A673 (cell line): Measurements from ENCODE around the gene TMEM156. TPM values are rescaled to one million over a fixed set of nuclear protein-coding genes. Genes with fewer than 3 reads are reported as not detected.

Source experiments
- BruUV-seq: library from RNA; stranded (reverse); fragments of 400-500 nt; replicated peaks from 2 replicates; lab custom pipeline; 2021; lab: Mats Ljungman, UMichigan
- CTCF ChIA-PET: fragments of 300-600 bp; sonication (Branson Sonifier 250); formaldehyde crosslinking; loops from one replicate; lab custom pipeline; 2022; ENCODE audit warnings: antibody characterized with exemption; lab: Charles Lee
- POLR2A ChIA-PET: fragments of 300-600 bp; sonication (Branson Sonifier 250); formaldehyde crosslinking; loops from one replicate; lab custom pipeline; 2022; ENCODE audit warnings: antibody characterized with exemption; ENCODE audit not compliant: low non-redundant PET; lab: Charles Lee
- DNase-seq: peaks from one replicate; pipeline ENCODE4 v3.0.0-alpha.2; 2015; ENCODE audit warnings: low spot score
- H3K27ac ChIP-seq: fragments of 200-600 bp; sonication (generic); 2 replicates; pipeline ENCODE4 v1.5.1; 2016; ENCODE audit warnings: mixed run types, low read depth, mild to moderate bottlenecking, mixed read lengths, antibody characterized with exemption, low read length; ENCODE audit not compliant: poor library complexity, severe bottlenecking
- H3K27me3 ChIP-seq: fragments of 200-600 bp; sonication (generic); replicated peaks from 2 replicates; pipeline ENCODE4 v1.6.1; 2017; ENCODE audit warnings: mixed run types, low read depth, mild to moderate bottlenecking, mixed read lengths, antibody characterized with exemption, low read length; ENCODE audit not compliant: insufficient read depth, poor library complexity
- H3K36me3 ChIP-seq: fragments of 200-600 bp; sonication (generic); 2 replicates; pipeline ENCODE4 v1.6.1; 2016; ENCODE audit warnings: mixed run types, mild to moderate bottlenecking, mixed read lengths, antibody characterized with exemption, low read length; ENCODE audit not compliant: insufficient read depth, poor library complexity, severe bottlenecking
- H3K4me1 ChIP-seq: fragments of 200-600 bp; sonication (generic); 2 replicates; pipeline ENCODE4 v1.6.1; 2017; ENCODE audit warnings: mixed run types, mild to moderate bottlenecking, mixed read lengths, antibody characterized with exemption, low read length; ENCODE audit not compliant: insufficient read depth, poor library complexity, severe bottlenecking
- H3K4me3 ChIP-seq: fragments of 200-600 bp; sonication (generic); 2 replicates; pipeline ENCODE4 v1.5.1; 2016; ENCODE audit warnings: low read depth, mixed run types, mild to moderate bottlenecking, mixed read lengths, low read length; ENCODE audit not compliant: poor library complexity, severe bottlenecking
- H3K9me3 ChIP-seq: fragments of 200-600 bp; sonication (generic); 2 replicates; pipeline ENCODE4 v1.6.1; 2016; ENCODE audit warnings: mixed run types, low read depth, mild to moderate bottlenecking, mixed read lengths, antibody characterized with exemption, low read length; ENCODE audit not compliant: poor library complexity, severe bottlenecking
- CTCF ChIP-seq: fragments of 300-800, 200-600 bp; sonication (generic); conservative IDR thresholded peaks from 2 replicates; pipeline ENCODE4 v1.5.1; 2017; ENCODE audit warnings: low read depth, mild to moderate bottlenecking, antibody characterized with exemption, low read length, moderate library complexity, mixed read lengths
- EZH2 ChIP-seq: fragments of 200-600 bp; sonication (generic); IDR thresholded peaks from 2 replicates; pipeline ENCODE4 v1.6.1; 2017; ENCODE audit warnings: borderline replicate concordance, low read depth, mild to moderate bottlenecking, mixed read lengths, antibody characterized with exemption, low read length; ENCODE audit not compliant: poor library complexity, severe bottlenecking
- intact Hi-C: fragments of 100-400 bp; cut with micrococcal nuclease; formaldehyde crosslinking; loops from one replicate; pipeline ENCODE4 v1.10.0; 2022; ENCODE audit not compliant: unreplicated experiment
- total RNA-seq: library from RNA; stranded (reverse); gene quantifications from 2 replicates; pipeline ENCODE4 v1.2.3, GENCODE V29; 2021

Gene TMEM156
- total RNA-seq, 1 experiment from 2014 or later = not detected

GRCh38 chr4:38968668-38969067 lies 63.5 kb downstream of the TMEM156 start:
- Histone ChIP-seq H3K36me3 (no peaks in the 10 kb centered on the region), H3K27ac (no peak overlapping the region), H3K9me3 (no peaks in the 10 kb centered on the region), H3K4me3 (no peak overlapping the region), H3K4me1 (no peaks in the 10 kb centered on the region), H3K27me3 (no peaks in the 10 kb centered on the region)
- TF ChIP-seq EZH2 (no peak), CTCF (no peak)
- intact Hi-C loops = no loop called here
- no peak for DNase-seq
- no TSS peak for BruUV-seq
- POLR2A ChIA-PET = no interaction called here
- CTCF ChIA-PET = no interaction called here

GRCh38 chr4:38967260-38968095 lies 64.7 kb downstream of the TMEM156 start:
- CTCF ChIA-PET = no interaction called here
- intact Hi-C loops = no loop called here
- POLR2A ChIA-PET = interaction anchor here (0.7 kb wide), 2 partner anchors 74 to 218 kb away, joined by 6 to 7 read pairs; no protein-coding TSS in a partner anchor
- H3K9me3 ChIP-seq = no peaks in the 10 kb centered on the region
- H3K27me3 ChIP-seq = no peaks in the 10 kb centered on the region
- no peaks in the 10 kb centered on the region for H3K36me3 ChIP-seq
- BruUV-seq = no TSS peak
- peak; percentile 69 for DNase-seq
- no peak for TF ChIP-seq EZH2
- TF ChIP-seq CTCF = no peak
- H3K4me1 ChIP-seq = no peaks in the 10 kb centered on the region
- peak overlapping the region; percentile 75 for H3K27ac ChIP-seq
- no peak overlapping the region for H3K4me3 ChIP-seq

GRCh38 chr4:38965866-38966265 lies 66.3 kb downstream of the TMEM156 start:
- DNase-seq = no peak
- no peak overlapping the region for H3K27ac ChIP-seq
- no peaks in the 10 kb centered on the region for H3K9me3 ChIP-seq
- TF ChIP-seq CTCF (no peak), EZH2 (no peak)
- CTCF ChIA-PET = no interaction called here
- H3K4me1 ChIP-seq = no peaks in the 10 kb centered on the region
- H3K4me3 ChIP-seq = no peak overlapping the region
- H3K27me3 ChIP-seq = no peaks in the 10 kb centered on the region
- BruUV-seq = no TSS peak
- no peaks in the 10 kb centered on the region for H3K36me3 ChIP-seq
- intact Hi-C loops = no loop called here
- POLR2A ChIA-PET = no interaction called here
